WTC11 (cell line): Measurements from ENCODE around the gene RFLNA.

Source experiments
- CTCF ChIP-seq: fragments of 200-600 bp; IDR thresholded peaks from 2 replicates; pipeline ENCODE4 v1.8.0; 2022; ENCODE audit warnings: antibody characterized with exemption
- ETV6 ChIP-seq: sonication (generic); formaldehyde crosslinking; IDR thresholded peaks from 2 replicates; pipeline ENCODE4 v1.8.1; 2022; ENCODE audit warnings: mild to moderate bottlenecking, missing genetic modification reagents
- PRDM15 ChIP-seq: sonication (generic); formaldehyde crosslinking; IDR thresholded peaks from 2 replicates; pipeline ENCODE4 v1.8.0; 2022; ENCODE audit warnings: missing genetic modification reagents
- RELA ChIP-seq: sonication (generic); formaldehyde crosslinking; IDR thresholded peaks from 2 replicates; pipeline ENCODE4 v1.8.1; 2022; ENCODE audit warnings: missing genetic modification reagents, mild to moderate bottlenecking, borderline replicate concordance
- SMAD3 ChIP-seq: sonication (generic); formaldehyde crosslinking; IDR thresholded peaks from 2 replicates; pipeline ENCODE4 v1.8.0; 2022; ENCODE audit warnings: missing genetic modification reagents, mild to moderate bottlenecking, borderline replicate concordance
- TEAD4 ChIP-seq: sonication (generic); formaldehyde crosslinking; IDR thresholded peaks from 2 replicates; pipeline ENCODE4 v1.8.0; 2022; ENCODE audit warnings: mild to moderate bottlenecking, missing genetic modification reagents
- ZSCAN18 ChIP-seq: fragments of 250-450 bp; sonication (Bioruptor Pico); IDR thresholded peaks from 2 replicates; pipeline ENCODE4 v2.1.2; 2022; ENCODE audit warnings: mild to moderate bottlenecking, moderate library complexity

GRCh38 chr12:124321556-124322270 is 26.8 kb downstream of the RFLNA start:
- TF ChIP-seq CTCF (no peak), RELA (CRISPR knock-in tag) (no peak), ETV6 (CRISPR knock-in tag) (no peak), SMAD3 (CRISPR knock-in tag) (no peak), TEAD4 (no peak), PRDM15 (no peak), ZSCAN18 (CRISPR knock-in tag) (no peak)
